Activated CD8-positive, alpha-beta memory T cell treated with anti-CD3 and anti-CD28 coated beads for 24 hours (primary cell): Measurements from ENCODE around the gene TSPEAR.
A peak's percentile ranks its signal among the peaks of the same experiment; 100 is the strongest.

ENCODE experiments used
- DNase-seq: peaks from one replicate; pipeline ENCODE4 v3.0.0-alpha.2; 2020

TSPEAR gene

GRCh38 chr21:44582055-44582454 is 129.3 kb downstream of the TSPEAR start:
- DNase-seq = peak; percentile 28

- DNase-seq = no peak
Observed at GRCh38 chr21:44581158-44581557, 130.2 kb downstream of the TSPEAR start.

DNA sequence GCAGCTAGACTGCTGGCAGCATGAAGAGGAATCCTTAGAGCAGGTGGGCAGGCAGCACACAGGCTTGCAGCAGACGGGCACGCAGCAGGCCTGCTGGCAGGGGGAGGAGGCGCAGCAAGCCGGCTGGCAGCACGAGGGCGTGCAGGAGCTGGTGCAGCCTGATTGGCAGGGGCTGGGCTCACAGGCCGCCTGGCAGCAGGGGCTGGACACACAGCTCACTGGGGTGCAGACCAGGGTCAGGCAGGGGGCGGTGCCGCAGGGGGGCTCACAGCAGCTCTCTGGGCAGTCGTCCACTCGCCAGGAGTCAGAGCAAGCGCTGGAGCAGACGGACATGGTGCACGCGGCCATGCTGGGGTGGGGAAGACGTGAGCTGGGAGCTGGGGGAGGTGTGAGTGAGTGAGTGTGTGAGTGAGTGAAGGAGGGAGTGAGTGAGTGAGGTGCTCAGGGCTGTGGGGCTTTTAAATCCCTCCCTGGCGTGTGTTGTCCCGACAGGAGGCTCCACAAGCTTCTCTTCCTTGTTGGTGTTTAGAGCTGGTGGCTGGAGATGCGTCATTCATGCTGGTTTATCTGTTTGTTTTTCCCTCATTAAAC is 131.0 kb downstream of the TSPEAR start, which contains the start of gene KRTAP10-5:
Gene KRTAP10-5, minus strand, starts transcription at position 374 of the 591 bp plus-strand sequence. Its CDS starts 26 bp downstream, at position 348.
- peak; percentile 56 for DNase-seq

DNA sequence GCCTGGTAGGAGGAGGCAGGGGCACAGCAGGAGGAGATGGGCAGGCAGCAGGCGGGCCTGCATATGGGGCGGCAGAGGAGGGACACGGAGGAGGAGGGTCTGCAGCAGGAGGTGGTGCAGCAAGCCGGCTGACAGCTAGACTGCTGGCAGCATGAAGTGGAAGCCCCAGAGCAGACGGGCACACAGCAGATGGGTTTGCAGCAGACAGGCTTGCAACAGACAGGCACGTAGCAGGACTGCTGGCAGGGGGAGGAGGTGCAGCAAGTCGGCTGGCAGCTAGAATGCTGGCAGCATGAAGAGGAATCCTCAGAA is 131.6 kb downstream of the TSPEAR start:
- peak; percentile 45 for DNase-seq

GRCh38 chr21:44579056-44579832 is 132.1 kb downstream of the TSPEAR start:
- peak; percentile 43 for DNase-seq

GRCh38 chr21:44578371-44579055 is 132.9 kb downstream of the TSPEAR start:
- DNase-seq = peak; percentile 15

DNA sequence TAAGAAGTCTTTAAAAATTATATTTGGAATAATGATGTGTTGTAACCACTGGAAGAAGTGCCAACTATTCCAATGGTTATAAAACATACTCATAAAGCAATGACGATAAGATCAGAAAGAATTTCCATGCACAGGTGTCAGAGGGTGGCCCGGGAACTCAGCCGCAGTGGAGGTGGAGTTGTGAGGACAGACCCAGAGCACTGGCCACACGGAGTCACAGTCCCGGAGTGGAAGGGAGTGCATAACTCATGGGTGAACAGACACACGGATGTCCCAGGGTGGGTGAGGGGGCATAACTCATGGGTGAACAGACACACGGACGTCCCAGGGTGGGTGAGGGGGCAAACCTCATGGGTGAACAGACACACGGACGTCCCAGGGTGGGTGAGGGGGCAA is 135.3 kb downstream of the TSPEAR start:
- no peak for DNase-seq

DNA sequence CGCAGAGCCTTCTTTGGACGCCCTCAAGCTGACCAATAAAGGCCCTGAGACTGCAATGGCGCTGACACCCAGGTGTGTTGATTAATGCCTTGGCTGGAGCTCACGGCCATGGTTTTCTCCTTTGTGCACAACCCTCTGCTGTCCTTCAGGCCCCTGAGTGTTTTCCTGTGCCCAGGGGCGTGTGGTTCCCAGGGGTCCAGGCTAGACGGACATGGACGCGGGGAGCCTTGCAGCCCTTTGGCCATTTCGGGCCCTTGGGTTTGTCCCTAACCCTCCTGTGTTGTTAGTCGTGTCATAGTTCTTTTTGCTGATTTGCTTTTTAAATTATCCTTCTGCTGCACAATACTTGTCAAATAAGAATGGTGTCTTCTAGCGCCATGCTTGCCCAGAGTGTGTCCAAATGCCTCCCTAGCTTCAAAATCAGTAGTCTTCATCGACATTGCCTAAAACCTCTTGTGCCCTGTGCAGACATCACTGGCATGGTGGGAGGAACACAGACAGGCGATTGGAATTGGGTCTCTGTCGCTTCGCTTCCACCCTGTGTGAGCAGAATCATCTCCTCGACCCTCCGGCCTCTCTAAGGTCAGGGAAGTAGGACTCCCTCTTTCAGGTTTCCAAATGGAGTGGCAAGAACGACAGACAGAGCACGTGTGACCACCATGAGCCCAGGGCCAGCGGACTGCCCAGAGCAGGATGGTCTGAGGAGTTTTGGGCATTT is 135.9 kb downstream of the TSPEAR start:
- peak; percentile 33 for DNase-seq

DNA sequence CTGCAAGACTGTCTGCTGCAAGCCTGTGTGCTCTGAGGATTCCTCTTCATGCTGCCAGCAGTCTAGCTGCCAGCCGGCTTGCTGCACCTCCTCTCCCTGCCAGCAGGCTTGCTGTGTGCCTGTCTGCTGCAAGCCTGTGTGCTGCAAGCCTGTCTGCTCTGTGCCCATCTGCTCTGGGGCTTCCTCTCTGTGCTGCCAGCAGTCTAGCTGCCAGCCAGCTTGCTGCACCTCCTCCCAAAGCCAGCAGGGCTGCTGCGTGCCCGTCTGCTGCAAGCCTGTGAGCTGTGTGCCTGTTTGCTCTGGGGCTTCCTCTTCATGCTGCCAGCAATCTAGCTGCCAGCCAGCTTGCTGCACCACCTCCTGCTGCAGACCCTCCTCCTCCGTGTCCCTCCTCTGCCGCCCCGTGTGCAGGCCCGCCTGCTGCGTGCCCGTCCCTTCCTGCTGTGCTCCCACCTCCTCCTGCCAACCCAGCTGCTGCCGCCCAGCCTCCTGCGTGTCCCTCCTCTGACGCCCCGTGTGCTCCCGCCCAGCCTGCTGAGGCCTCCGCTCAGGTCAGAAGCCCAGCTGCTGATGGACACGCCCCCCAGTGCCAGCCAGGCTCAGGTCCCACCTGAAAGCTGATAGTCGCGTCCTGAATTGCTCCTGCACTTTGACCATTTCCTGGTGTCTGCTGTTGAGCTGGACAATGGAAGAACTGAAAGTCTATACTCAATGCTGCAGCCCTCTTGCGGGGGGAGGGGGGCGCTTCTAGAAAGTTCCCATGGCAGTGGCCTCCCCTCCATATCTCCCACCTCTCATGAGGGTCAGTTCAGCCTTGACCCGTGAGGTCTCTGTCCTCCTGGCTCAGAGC is 136.7 kb downstream of the TSPEAR start:
- peak; percentile 45 for DNase-seq

- DNase-seq = peak; percentile 49
Observed at GRCh38 chr21:44573630-44574456, 137.5 kb downstream of the TSPEAR start, which contains the start of gene KRTAP10-4. Gene KRTAP10-4, plus strand, starts transcription at chr21:44573729. Its CDS starts 30 bp downstream, at chr21:44573759.

DNA sequence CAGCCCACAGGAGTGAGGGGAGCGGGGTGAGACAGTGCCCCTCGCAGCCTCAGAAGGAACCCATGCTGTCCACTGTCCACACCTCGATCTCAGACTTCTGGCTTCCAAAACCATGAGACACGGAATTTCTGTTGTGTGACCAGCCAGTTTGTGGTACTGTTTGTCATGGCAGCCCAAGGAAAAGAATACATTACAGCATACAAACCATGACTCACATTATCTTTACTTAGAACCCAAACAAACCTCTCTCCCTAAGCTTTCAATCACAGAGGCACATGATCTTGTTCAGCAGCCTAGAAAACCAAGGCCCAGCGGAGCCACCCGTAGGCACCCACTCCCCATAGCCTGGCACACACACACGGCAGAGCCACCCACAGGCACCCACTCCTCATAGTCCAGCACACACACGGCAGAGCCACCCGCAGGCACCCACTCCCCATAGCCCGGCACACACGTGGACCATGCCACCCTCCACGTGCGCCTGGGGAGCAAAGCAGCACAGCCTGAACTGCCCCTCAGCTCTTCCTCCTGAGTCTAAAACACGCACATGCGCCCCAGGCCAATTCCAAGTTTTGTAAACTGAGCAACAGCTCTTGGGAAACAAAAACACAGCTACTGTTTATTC is 138.3 kb downstream of the TSPEAR start:
- peak; percentile 19 for DNase-seq

DNA sequence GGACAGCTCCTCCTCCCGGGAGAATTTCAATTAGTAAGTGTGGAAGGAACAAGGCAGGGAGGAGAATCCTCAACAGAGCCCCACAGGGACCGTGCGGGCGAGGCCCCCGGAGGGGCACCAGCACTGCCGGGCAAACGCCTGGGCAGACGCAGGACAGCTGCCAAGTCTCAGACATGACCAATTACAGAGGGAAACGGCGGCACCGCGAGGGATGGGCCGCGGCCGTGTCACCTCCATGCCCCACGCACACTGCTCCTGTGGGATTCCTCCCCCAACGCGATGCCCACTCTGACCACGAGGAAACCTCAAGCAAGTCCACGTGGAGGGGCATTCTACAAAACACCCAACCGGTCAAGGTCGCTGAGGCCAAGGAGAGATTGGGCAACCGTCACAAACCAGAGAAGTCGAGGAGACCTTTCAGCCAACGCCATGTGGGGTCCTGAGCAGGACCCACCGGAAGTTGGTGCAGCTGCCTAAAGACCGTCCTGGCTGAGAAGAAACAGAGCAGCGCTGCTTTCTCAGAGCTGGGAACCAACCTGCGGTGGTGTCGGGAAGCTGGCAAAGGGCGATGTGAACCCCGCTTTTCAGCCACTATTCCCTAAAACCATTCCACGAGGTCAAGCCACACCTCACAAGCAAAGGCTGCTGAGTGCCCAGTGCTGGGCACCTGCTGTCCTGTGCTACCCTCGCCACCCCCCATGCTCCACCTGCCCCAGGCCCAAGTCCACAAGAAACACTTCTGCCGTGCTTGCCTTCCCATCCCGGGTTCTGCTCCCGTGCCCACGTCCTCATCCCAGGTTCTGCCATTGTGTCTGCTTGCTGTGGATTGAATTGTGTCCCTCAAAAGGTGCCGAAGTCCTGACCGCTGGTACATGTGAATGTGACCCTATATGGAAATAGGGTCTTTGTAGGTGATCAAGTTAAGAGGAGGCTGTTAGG is 139.3 kb downstream of the TSPEAR start:
- DNase-seq = peak; percentile 47

DNA sequence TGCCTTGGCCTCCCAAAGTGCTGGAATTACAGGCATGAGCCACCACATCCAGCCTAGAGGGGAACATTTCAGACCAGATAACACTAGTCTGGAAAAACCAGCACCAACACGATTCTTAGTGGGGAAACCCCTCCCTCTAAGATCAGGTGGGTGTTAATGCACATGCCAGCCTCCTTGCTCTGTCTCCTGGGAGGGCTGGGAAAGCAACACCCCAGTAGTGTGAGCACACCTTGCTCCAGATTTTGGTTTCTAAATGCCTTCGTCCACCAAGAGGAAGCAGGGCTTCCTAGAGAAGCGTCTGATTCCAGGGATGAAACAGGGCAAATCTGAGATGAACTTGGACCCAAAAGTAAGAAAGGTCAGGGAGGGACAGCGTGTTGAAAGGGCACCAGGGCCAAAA is 140.1 kb downstream of the TSPEAR start:
- peak; percentile 35 for DNase-seq

DNA sequence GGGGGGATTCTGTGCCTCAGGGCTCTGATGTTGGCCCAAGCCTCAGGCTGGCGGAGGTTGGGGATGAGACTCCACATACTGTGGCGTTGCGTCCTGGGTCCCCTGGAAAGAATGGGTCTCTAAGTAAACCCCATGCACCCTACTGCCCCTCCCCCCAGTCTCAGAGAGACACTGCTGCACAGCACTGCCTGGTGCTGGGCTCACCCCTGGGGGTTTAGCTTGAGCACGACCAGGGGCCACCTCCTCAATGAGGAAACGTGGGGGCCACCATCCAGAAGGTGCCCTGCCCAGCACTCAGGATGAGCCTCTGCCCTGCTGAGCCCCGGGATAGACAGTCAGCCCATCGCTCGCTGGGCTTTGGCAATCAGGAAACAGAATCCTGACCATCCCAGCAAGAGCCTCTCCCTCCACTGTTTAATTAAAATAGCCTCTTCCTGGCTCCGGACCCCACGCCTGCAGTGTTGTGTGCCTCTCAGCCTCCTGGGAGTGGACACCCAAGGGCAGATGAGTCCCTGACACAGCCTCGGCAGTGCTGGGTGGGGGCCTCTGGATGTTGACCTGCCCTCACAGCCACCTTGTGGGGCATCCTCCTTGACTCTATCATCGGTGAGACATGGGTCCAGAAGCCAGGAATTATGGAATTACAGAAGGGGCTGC is 141.4 kb downstream of the TSPEAR start:
- DNase-seq = peak; percentile 40

GRCh38 chr21:44568667-44569556 is 142.5 kb downstream of the TSPEAR start:
- DNase-seq = peak; percentile 33

- no peak for DNase-seq
Observed at GRCh38 chr21:44568261-44568660, 143.1 kb downstream of the TSPEAR start.

DNA sequence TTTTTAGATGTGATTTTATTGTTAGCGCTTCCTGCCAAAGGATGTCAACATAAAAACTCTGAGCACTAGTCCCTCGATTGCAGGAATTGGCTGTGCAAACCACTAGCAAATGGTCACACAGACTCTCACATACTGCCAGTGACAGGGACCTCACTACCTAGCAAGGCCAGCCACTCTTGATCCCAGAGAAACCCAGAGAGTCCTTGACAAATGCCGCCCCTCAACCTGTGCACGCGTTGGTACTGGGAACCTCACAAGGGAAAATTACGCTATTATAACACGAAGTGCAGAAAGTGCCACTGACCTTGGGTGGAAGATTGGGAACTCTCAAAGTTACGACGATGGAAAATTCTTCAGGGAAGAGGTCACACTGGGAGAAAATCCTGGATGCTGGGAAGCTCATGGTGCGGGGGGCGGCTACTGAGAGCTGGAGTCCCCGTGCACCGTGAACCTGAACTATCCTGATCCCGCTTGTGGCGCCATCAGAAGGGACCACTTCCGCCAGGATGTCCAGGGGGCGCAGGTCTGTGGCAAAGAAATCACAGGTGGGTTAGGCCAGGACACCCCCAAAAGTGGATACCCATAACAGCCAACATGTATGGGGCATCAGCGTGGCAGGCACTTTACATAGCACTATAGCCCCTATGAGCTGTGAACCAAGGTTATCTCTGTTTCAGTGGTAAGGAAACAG is 143.7 kb downstream of the TSPEAR start:
- DNase-seq = no peak
